Coronary artery (tissue), 2 donors: ENCODE measurements around the gene BPTF.
"Not testable (repeated sequence)": the region's sequence is repeated elsewhere in the genome, so short reads cannot be mapped to it uniquely, and the experiment has no call there.

Source experiments
- DNase-seq: peaks from one replicate; pipeline ENCODE4 v3.0.0-alpha.2; 2017; ENCODE audit warnings: low spot score
- H3K27ac ChIP-seq, 2 donors: fragments of 200-600 bp; sonication (generic); one replicate each; pipeline ENCODE4 v1.5.1; 2016 to 2019
- H3K4me3 ChIP-seq: fragments of 200-600 bp; sonication (generic); 2 replicates; pipeline ENCODE4 v1.5.1; 2016; ENCODE audit warnings: mild to moderate bottlenecking, moderate library complexity
- TF ChIP-seq, protein P1 (sequence below): fragments of 200-600 bp; sonication (generic); IDR thresholded peaks from one replicate; pipeline ENCODE4 v1.5.1; 2019; ENCODE audit warnings: antibody characterized with exemption

The BPTF gene

DNA sequence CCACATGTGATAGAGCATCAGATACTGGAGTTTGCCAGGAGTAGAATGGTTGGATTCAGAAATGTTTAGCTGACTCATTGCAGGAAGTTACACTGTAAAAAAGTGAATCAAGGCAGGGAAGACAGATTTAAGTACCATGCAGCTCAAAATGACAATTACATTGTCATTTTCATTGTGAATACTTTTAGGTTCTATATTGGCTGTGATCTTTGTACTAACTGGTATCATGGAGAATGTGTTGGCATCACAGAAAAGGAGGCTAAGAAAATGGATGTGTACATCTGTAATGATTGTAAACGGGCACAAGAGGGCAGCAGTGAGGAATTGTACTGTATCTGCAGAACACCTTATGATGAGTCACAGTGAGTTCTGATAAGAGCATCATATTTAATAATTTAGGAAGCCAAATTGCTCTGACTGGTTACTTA, 137.9 kb downstream of the BPTF start:
- H3K27ac ChIP-seq, H3K4me3 ChIP-seq, DNase-seq: not testable (repeated sequence)
- TF ChIP-seq, protein P1, sequence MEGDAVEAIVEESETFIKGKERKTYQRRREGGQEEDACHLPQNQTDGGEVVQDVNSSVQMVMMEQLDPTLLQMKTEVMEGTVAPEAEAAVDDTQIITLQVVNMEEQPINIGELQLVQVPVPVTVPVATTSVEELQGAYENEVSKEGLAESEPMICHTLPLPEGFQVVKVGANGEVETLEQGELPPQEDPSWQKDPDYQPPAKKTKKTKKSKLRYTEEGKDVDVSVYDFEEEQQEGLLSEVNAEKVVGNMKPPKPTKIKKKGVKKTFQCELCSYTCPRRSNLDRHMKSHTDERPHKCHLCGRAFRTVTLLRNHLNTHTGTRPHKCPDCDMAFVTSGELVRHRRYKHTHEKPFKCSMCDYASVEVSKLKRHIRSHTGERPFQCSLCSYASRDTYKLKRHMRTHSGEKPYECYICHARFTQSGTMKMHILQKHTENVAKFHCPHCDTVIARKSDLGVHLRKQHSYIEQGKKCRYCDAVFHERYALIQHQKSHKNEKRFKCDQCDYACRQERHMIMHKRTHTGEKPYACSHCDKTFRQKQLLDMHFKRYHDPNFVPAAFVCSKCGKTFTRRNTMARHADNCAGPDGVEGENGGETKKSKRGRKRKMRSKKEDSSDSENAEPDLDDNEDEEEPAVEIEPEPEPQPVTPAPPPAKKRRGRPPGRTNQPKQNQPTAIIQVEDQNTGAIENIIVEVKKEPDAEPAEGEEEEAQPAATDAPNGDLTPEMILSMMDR: peak; percentile 31

DNA sequence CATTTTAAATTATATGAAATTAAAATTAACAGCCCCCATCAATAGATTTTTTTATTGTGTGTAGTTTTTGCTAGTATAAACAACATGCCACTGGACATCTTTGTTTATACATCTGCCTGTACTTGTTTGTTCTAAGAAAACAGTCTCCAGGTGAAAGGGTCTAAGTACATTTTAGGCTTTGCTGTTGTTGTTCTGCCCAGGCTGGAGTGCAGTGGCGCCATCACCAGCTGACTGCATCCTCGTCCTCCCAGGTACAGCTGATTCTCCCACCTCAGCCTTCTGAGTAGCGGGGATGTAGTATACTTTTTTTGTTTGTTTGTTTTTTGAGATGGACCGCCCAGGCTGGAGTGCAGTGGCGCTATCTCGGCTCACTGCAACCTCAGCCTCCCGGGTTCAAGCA, 145.5 kb downstream of the BPTF start:
- H3K4me3 ChIP-seq: no peak overlapping the region
- H3K27ac ChIP-seq: no peak overlapping the region
- TF ChIP-seq, protein P1: no peak
- DNase-seq: no peak

DNA sequence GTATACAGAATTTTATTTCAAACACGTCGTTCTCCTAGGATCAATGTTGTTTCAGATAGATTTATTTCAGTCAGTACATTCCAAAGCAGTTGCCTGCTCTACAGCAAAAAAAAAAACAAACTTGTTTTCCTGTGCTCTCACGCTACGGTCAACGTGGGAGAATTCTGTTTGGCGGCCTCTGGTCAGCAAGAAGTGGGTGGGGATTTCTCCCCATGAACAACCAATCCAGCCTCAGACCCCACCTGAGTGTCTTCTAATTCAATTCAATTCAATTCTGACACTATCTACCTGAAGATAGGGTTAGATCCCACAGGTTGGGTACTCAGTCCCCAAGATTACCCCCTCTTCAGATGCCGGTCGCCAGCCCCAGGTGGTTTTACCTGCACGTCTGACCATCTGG, 148.9 kb downstream of the BPTF start:
- no peak for DNase-seq
- H3K27ac ChIP-seq: no peak overlapping the region
- no peak overlapping the region for H3K4me3 ChIP-seq
- TF ChIP-seq, protein P1: no peak

DNA sequence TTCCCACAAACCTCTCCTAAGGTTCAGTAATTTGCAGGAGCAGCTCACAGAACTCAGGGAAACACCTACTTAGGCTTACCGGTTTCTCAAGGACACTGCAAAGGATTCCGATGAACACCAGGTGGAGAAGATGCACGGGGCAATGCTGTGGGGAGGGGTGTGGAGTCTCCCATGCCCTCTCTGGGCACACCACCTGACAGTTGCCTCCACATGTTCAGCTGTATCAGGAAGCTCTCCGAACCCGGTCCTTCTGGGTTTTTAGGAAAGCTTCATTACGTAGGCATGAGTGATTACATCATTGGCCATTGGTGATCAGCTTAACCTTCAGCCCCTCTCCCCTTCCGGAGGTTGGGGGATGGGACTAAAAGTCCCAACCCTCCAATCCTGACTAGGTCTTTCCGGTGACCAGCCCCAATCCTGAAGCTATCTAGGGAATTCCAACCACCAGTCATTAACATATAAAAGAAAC, 149.3 kb downstream of the BPTF start:
- no peak overlapping the region for H3K27ac ChIP-seq
- H3K4me3 ChIP-seq: no peak overlapping the region
- no peak for DNase-seq
- TF ChIP-seq, protein P1: no peak

DNA sequence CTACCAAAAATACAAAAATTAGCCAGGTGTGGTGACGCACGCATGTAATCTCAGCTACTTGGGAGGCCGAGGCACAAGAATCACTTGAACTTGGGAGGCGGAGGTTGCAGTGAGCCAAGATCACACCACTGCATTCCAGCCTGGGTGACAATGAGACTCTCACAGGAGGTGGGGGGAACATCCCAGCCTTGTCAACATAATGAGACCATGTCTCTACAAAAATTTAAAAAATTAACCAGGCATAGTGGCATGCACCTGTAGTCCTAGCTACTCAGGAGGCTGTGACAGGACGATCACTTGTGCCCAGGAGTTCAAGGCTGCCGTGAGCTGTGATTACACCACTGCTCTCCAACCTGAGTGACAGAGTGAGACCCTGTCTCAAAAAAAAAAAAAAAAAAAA, 151.0 kb downstream of the BPTF start:
- DNase-seq, H3K4me3 ChIP-seq, H3K27ac ChIP-seq: not testable (repeated sequence)

DNA sequence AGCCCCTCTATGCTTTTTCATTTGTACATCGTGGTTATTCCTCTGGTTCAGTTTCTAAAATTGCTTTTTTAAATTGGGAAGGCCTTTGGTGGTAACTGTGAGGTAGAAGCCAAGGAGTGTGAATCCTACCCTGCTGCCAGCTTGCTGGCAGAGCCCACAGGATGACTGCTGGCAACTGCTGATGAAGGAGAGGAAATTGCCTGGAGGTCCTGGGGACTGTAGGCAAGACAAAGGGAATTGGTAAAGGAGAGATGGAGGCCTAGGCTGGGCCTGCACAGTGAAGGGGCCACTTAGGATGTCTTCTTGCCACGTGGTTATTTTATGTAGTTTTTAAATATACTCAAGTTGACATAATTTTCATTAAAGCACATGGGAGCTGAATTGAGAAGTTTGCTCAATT, 155.2 kb downstream of the BPTF start:
- TF ChIP-seq, protein P1: no peak
- Histone ChIP-seq H3K4me3 (no peak overlapping the region), H3K27ac (no peak overlapping the region)
- DNase-seq: no peak

DNA sequence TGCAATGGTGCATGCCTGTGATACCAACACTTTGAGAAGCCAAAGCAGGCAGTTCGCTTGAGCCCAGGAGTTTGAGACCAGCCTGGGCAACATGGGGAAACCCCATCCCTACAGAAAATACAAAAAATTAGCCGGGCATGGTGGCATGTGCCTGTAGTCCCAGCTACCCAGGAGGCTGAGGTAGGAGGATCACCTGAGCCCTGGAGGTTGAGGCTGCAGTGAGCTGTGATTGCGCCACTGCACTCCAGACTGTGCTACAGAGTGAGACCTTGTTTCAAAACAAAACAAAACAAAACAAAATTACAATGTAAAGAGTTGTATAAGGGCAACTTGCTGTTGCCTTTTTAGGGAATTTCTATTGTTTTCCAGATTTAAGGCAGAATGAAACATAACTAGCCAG, 155.6 kb downstream of the BPTF start:
- not testable (repeated sequence) for H3K4me3 ChIP-seq, DNase-seq, H3K27ac ChIP-seq

DNA sequence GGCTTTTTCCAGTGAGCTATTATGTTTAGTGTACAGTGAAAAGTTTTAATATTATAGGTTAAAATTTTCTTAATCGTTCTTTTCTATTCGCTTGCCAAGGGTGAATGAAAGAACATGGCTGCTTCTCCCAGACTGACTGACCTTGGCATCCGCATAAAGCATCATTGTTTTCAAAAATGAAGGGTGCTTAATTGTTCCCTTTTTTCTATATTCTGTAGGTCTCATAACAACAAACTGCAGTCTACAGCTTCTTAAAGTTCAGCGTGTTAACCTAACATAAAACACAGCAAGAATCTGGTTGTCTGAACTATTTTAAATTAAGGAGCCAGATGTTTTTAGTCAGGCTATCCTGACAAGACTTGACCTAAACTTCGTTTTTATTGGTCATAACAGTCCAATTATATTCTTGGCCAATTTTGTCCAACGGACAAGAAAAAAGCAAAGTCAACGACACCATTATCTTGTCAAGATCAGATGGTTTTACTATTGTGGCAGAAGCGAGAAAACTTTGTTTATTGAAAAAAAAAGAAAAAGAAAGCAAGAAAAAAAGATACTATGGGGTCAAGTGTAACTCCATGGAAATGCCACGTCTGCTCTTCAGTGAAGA, 156.8 kb downstream of the BPTF start:
- Histone ChIP-seq H3K4me3 (no peak overlapping the region), H3K27ac (no peak overlapping the region)
- DNase-seq: no peak
- TF ChIP-seq, protein P1: no peak
